Body of pancreas (tissue), 4 donors: Measurements from ENCODE around the gene KIAA1217. TPM values are rescaled to one million over a fixed set of nuclear protein-coding genes. Genes with fewer than 3 reads are reported as not detected.

Source experiments
- ATAC-seq: fragments of 150-250 bp; one replicate; pipeline ENCODE4 v1.9.1; 2016
- DNase-seq, 4 donors: peaks; one replicate each; pipeline ENCODE4 v3.0.0-alpha.2; 2019
- H3K27ac ChIP-seq, 4 donors: fragments of 200-600 bp; sonication (generic); 1 replicate in 3 of 4; 2 replicates in 1 of 4; pipeline versions ENCODE4 v1.5.1 to v1.6.1; 2016 to 2019; ENCODE audit warnings: mild to moderate bottlenecking in 1 of 4, mixed read lengths in 1 of 4, moderate library complexity in 1 of 4
- H3K27me3 ChIP-seq, 2 donors: fragments of 200-600 bp; sonication (generic); one replicate each; pipeline ENCODE4 v1.6.0; 2016; ENCODE audit warnings: mild to moderate bottlenecking in 1 of 2
- H3K36me3 ChIP-seq, 2 donors: fragments of 200-600 bp; sonication (generic); replicated peaks in 1 of 2; 2 replicates each; pipeline ENCODE4 v1.5.1; 2016; ENCODE audit warnings: low read depth in 2 of 2; ENCODE audit not compliant: insufficient read depth in 1 of 2
- H3K4me1 ChIP-seq: fragments of 200-600 bp; sonication (generic); one replicate; pipeline ENCODE4 v1.6.0; 2016
- H3K4me3 ChIP-seq, 2 donors: fragments of 200-600 bp; sonication (generic); 1 replicate in 1 of 2; 2 replicates in 1 of 2; pipeline ENCODE4 v1.5.1; 2016 to 2019
- H3K9me3 ChIP-seq, 3 donors: fragments of 200-600 bp; sonication (generic); 1 replicate in 2 of 3; 2 replicates in 1 of 3; pipeline ENCODE4 v1.5.1; 2016
- POLR2A ChIP-seq, 3 donors: fragments of 450-650 bp; IDR thresholded peaks; one replicate each; pipeline ENCODE4 v1.6.1; 2016; ENCODE audit warnings: antibody characterized with exemption in 3 of 3, mild to moderate bottlenecking in 2 of 3
- WGBS, 2 donors: methylation state at CpG; one replicate each; pipeline ENCODE4 v1.1.5; 2017; 5-methylcytosine and 5-hydroxymethylcytosine counted together
- intact Hi-C: fragments of 100-400 bp; cut with DNase I; formaldehyde crosslinking; loops from one replicate; pipeline ENCODE4 v1.15.1; 2023
- microRNA counts, 2 donors: library from miRNA; unstranded; fragments of <30 nt; microRNA quantifications; one replicate each; lab custom pipeline; 2017
- microRNA-seq, 2 donors: library from miRNA; unstranded; fragments of <30 nt; microRNA quantifications; one replicate each; pipeline ENCODE4, GENCODE V29; 2016; ENCODE audit warnings: borderline number of aligned reads in 2 of 2, borderline replicate concordance in 2 of 2
- small RNA-seq: library from RNA; depleted of rRNA; stranded (forward); fragments of <200 nt; gene quantifications from one replicate; pipeline ENCODE3, GENCODE V24; 2016
- total RNA-seq, 2 donors: library from RNA; depleted of rRNA; stranded (reverse); fragments of >200 nt; gene quantifications; one replicate each; pipeline ENCODE4 v1.1.0, GENCODE V29; 2016
- TF ChIP-seq, protein P1 (sequence below), 7 experiments: fragments of 450-650 bp in 4 of 7; fragments of 200-600 bp in 3 of 7; sonication (generic) in 3 of 7; IDR thresholded peaks; one replicate each; pipeline ENCODE4 v1.5.1; 2016 to 2019; ENCODE audit warnings: antibody characterized with exemption in 7 of 7

The KIAA1217 gene
- total RNA-seq, 2 donors from 2014 or later, result 25.9 to 36.9 TPM

GRCh38 chr10:24590697-24591457 is 381.9 kb downstream of the KIAA1217 start:
- TF ChIP-seq POLR2A (IDR thresholded peaks at IDR 0.05), result no peak
- TF ChIP-seq, protein P1, sequence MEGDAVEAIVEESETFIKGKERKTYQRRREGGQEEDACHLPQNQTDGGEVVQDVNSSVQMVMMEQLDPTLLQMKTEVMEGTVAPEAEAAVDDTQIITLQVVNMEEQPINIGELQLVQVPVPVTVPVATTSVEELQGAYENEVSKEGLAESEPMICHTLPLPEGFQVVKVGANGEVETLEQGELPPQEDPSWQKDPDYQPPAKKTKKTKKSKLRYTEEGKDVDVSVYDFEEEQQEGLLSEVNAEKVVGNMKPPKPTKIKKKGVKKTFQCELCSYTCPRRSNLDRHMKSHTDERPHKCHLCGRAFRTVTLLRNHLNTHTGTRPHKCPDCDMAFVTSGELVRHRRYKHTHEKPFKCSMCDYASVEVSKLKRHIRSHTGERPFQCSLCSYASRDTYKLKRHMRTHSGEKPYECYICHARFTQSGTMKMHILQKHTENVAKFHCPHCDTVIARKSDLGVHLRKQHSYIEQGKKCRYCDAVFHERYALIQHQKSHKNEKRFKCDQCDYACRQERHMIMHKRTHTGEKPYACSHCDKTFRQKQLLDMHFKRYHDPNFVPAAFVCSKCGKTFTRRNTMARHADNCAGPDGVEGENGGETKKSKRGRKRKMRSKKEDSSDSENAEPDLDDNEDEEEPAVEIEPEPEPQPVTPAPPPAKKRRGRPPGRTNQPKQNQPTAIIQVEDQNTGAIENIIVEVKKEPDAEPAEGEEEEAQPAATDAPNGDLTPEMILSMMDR (IDR thresholded peaks at IDR 0.05), result no peak
- peaks cover 13 to 25% of the 10 kb centered on the region in 2 donors for H3K36me3 ChIP-seq
- H3K27ac ChIP-seq, result no peak overlapping the region
- no peaks in the 10 kb centered on the region for H3K9me3 ChIP-seq
- H3K4me1 ChIP-seq, result no peaks in the 10 kb centered on the region
- ATAC-seq, result no peak
- intact Hi-C loops, result no loop called here
- H3K4me3 ChIP-seq, result no peak overlapping the region
- no peaks in the 10 kb centered on the region for H3K27me3 ChIP-seq
- no peak for DNase-seq

- no peak for TF ChIP-seq POLR2A (IDR thresholded peaks at IDR 0.05)
- TF ChIP-seq, protein P1 (IDR thresholded peaks at IDR 0.05), result no peak
- Histone ChIP-seq H3K36me3 (peaks cover 5 to 24% of the 10 kb centered on the region in 2 donors), H3K9me3 (no peaks in the 10 kb centered on the region), H3K27ac (no peak overlapping the region), H3K4me1 (no peaks in the 10 kb centered on the region), H3K4me3 (no peak overlapping the region), H3K27me3 (no peaks in the 10 kb centered on the region)
- DNase-seq (no peak), ATAC-seq (no peak)
- whole genome bisulfite sequencing, 2 donors, result 89 to 95% methylated on average over 11 of the region's 11 CpGs
- intact Hi-C loops, result no loop called here
Measured at GRCh38 chr10:24596217-24596930, 387.4 kb downstream of the KIAA1217 start.

GRCh38 chr10:24597426-24597825 is 388.5 kb downstream of the KIAA1217 start:
- TF ChIP-seq POLR2A (IDR thresholded peaks at IDR 0.05), result no peak
- TF ChIP-seq, protein P1 (IDR thresholded peaks at IDR 0.05), result no peak
- no peak for ATAC-seq
- H3K27ac ChIP-seq, result no peak overlapping the region
- H3K27me3 ChIP-seq, result no peaks in the 10 kb centered on the region
- no peaks in the 10 kb centered on the region for H3K4me1 ChIP-seq
- no peaks in the 10 kb centered on the region for H3K9me3 ChIP-seq
- intact Hi-C loops, result no loop called here
- no peak for DNase-seq
- H3K36me3 ChIP-seq, result peaks cover 0 to 20% of the 10 kb centered on the region in 2 donors
- 95 to 96% methylated on average over 7 of the region's 7 CpGs for WGBS, 2 donors
- H3K4me3 ChIP-seq, result no peak overlapping the region

MicroRNAs within 50 kb of the gene (microRNA counts, 767-probe panel; counts per million panel counts)
- microRNA hsa-miR-603 (lab: Ali Mortazavi, UCI), result 0 to 736 counts per million in 2 donors

Small RNA genes within 50 kb of the gene (microRNA-seq; reads per million reads assigned to microRNA genes)
- 0 reads per million in 2 donors for gene MIR603

Small RNA genes within 50 kb of the gene (small RNA-seq; reads per million reads assigned to genes)
- not detected for gene AC063961.1
- not detected for gene MIR603
